Vagina (tissue), 2 donors: ENCODE data around the gene USP16.
"Not testable (repeated sequence)": the region's sequence is repeated elsewhere in the genome, so short reads cannot be mapped to it uniquely, and the experiment has no call there.

Experiments
- POLR2A ChIP-seq, 2 donors: fragments of 450-650 bp; IDR thresholded peaks; one replicate each; pipeline ENCODE4 v1.6.1; 2017; ENCODE audit warnings: antibody characterized with exemption in 2 of 2, mild to moderate bottlenecking in 2 of 2, moderate library complexity in 2 of 2
- POLR2AphosphoS5 ChIP-seq, 2 donors: sonication (generic); formaldehyde crosslinking; IDR thresholded peaks; one replicate each; pipeline ENCODE4 v1.9.0; 2017; ENCODE audit warnings: antibody characterized with exemption in 2 of 2, mild to moderate bottlenecking in 2 of 2, low read depth in 1 of 2; ENCODE audit not compliant: insufficient read depth in 1 of 2
- TF ChIP-seq, protein P1 (sequence below), 3 experiments: fragments of 450-650 bp in 2 of 3; fragments of 200-600 bp in 1 of 3; sonication (generic) in 1 of 3; IDR thresholded peaks; one replicate each; pipeline ENCODE4 v1.5.1; 2017 to 2019; ENCODE audit warnings: antibody characterized with exemption in 3 of 3, mild to moderate bottlenecking in 2 of 3, moderate library complexity in 2 of 3

DNA sequence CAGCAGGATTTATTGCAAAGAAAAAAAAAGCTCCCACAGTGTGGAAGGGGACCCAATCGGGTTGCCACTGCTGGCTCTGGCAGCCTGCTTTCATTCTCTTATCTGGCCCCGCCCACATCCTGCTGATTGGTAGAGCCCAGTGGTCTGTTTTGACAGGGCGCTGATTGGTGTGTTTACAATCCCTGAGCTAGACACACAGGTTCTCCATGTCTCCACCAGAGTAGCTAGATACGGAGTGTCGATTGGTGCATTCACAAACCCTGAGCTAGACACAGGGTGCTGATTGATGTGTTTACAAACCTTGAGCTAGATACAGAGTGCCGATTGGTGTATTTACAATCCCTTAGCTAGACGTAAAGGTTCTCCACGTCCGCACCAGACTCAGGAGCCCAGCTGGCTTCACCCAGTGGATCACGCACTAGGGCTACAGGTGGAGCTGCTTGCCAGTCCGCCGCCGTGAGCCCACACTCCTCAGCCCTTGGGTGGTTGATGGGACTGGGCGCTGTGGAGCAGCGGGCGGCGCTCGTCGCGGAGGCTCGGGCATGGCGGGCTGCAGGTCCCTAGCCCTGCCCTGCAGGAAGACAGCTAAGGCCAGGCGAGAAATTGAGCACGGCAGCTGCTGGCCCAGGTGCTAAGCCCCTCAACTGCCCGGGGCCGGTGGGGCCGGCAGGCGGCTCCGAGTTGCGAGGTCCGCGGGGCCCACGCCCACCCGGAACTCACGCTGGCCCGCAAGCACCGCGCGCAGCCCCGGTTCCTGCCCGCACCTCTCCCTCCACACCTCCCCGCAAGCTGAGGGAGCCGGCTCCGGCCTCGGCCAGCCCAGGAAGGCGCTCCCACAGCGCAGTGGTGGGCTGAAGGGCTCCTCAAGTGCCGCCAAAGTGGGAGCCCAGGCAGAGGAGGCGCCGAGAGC is 52.5 kb downstream of the USP16 start:
- TF ChIP-seq, protein P1, sequence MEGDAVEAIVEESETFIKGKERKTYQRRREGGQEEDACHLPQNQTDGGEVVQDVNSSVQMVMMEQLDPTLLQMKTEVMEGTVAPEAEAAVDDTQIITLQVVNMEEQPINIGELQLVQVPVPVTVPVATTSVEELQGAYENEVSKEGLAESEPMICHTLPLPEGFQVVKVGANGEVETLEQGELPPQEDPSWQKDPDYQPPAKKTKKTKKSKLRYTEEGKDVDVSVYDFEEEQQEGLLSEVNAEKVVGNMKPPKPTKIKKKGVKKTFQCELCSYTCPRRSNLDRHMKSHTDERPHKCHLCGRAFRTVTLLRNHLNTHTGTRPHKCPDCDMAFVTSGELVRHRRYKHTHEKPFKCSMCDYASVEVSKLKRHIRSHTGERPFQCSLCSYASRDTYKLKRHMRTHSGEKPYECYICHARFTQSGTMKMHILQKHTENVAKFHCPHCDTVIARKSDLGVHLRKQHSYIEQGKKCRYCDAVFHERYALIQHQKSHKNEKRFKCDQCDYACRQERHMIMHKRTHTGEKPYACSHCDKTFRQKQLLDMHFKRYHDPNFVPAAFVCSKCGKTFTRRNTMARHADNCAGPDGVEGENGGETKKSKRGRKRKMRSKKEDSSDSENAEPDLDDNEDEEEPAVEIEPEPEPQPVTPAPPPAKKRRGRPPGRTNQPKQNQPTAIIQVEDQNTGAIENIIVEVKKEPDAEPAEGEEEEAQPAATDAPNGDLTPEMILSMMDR (IDR thresholded peaks at IDR 0.05) = not testable (repeated sequence)
- not testable (repeated sequence) for TF ChIP-seq POLR2A (IDR thresholded peaks at IDR 0.05); POLR2AphosphoS5 (IDR thresholded peaks at IDR 0.05; ENCODE audit: insufficient read depth in 1 of 2, low read depth in 1 of 2)
